Smooth muscle cell (in vitro differentiated cells): ENCODE measurements around the gene FBXW11. TPM values are rescaled to one million over a fixed set of nuclear protein-coding genes. Genes with fewer than 3 reads are reported as not detected.

Source experiments
- DNase-seq: peaks from one replicate; lab custom pipeline; 2025; ENCODE audit not compliant: unreplicated experiment; lab: John Stamatoyannopoulos, UW
- H2AFZ ChIP-seq: fragments of 200-600 bp; sonication (generic); 2 replicates; pipeline ENCODE4 v1.6.0; 2016; ENCODE audit warnings: antibody characterized with exemption, low read depth, mild to moderate bottlenecking
- H3F3A ChIP-seq: fragments of 200-600 bp; sonication (generic); 2 replicates; pipeline ENCODE4 v1.6.0; 2017; ENCODE audit warnings: antibody characterized with exemption, low read depth
- H3K27ac ChIP-seq: fragments of 200-600 bp; sonication (generic); 2 replicates; pipeline ENCODE4 v1.5.1; 2016; ENCODE audit warnings: low read depth, mild to moderate bottlenecking
- H3K27me3 ChIP-seq: fragments of 200-600 bp; sonication (generic); 2 replicates; pipeline ENCODE4 v1.6.1; 2016; ENCODE audit warnings: low read depth, mild to moderate bottlenecking
- H3K36me3 ChIP-seq: fragments of 200-600 bp; sonication (generic); 2 replicates; pipeline ENCODE4 v1.5.1; 2016; ENCODE audit warnings: low read depth
- H3K4me1 ChIP-seq: fragments of 200-600 bp; sonication (generic); 2 replicates; pipeline ENCODE4 v1.5.1; 2016; ENCODE audit warnings: low read depth
- H3K4me2 ChIP-seq: fragments of 200-600 bp; sonication (generic); 2 replicates; pipeline ENCODE4 v1.6.0; 2016; ENCODE audit warnings: mild to moderate bottlenecking
- H3K4me3 ChIP-seq: fragments of 200-600 bp; sonication (generic); 2 replicates; pipeline ENCODE4 v1.5.1; 2016; ENCODE audit warnings: mild to moderate bottlenecking
- H3K79me2 ChIP-seq: fragments of 200-600 bp; sonication (generic); 2 replicates; pipeline ENCODE4 v1.6.0; 2016; ENCODE audit warnings: low read depth, mild to moderate bottlenecking
- H3K9ac ChIP-seq: fragments of 200-600 bp; sonication (generic); 2 replicates; pipeline ENCODE4 v1.6.0; 2016; ENCODE audit warnings: low read depth
- H3K9me3 ChIP-seq: fragments of 200-600 bp; sonication (generic); replicated peaks from 2 replicates; pipeline ENCODE4 v1.5.1; 2016; ENCODE audit warnings: low read depth
- H4K20me1 ChIP-seq: fragments of 200-600 bp; sonication (generic); 2 replicates; pipeline ENCODE4 v1.6.0; 2016; ENCODE audit warnings: low read depth
- WGBS: methylation state at CpG from one replicate; pipeline ENCODE4 v1.1.7; 2016; ENCODE audit warnings: low lambda C conversion rate; 5-methylcytosine and 5-hydroxymethylcytosine counted together
- polyA plus RNA-seq: library from polyadenylated mRNA; unstranded; fragments of >200 nt; fragmentation: Nextera tagmentation; extraction: Ambion mirVana; gene quantifications from 2 replicates; pipeline ENCODE4 v1.2.1, GENCODE V29; 2016
- total RNA-seq: library from RNA; depleted of rRNA; stranded (reverse); fragments of >200 nt; gene quantifications from 2 replicates; pipeline ENCODE4 v1.2.3, GENCODE V29; 2014
- TF ChIP-seq, protein P1 (sequence below): fragments of 200-600 bp; sonication (generic); IDR thresholded peaks from 2 replicates; pipeline ENCODE4 v1.5.1; 2017; ENCODE audit warnings: borderline replicate concordance, mild to moderate bottlenecking, antibody characterized with exemption; ENCODE audit not compliant: insufficient read depth, poor library complexity, severe bottlenecking

The FBXW11 gene
- total and polyA plus RNA-seq, 2 experiments from 2014 or later = 27.4 to 83.7 TPM

- H3K4me3 ChIP-seq = no peak overlapping the region
- H2AFZ ChIP-seq = no peak overlapping the region
- H3K27me3 ChIP-seq = no peaks in the 10 kb centered on the region
- TF ChIP-seq, protein P1, sequence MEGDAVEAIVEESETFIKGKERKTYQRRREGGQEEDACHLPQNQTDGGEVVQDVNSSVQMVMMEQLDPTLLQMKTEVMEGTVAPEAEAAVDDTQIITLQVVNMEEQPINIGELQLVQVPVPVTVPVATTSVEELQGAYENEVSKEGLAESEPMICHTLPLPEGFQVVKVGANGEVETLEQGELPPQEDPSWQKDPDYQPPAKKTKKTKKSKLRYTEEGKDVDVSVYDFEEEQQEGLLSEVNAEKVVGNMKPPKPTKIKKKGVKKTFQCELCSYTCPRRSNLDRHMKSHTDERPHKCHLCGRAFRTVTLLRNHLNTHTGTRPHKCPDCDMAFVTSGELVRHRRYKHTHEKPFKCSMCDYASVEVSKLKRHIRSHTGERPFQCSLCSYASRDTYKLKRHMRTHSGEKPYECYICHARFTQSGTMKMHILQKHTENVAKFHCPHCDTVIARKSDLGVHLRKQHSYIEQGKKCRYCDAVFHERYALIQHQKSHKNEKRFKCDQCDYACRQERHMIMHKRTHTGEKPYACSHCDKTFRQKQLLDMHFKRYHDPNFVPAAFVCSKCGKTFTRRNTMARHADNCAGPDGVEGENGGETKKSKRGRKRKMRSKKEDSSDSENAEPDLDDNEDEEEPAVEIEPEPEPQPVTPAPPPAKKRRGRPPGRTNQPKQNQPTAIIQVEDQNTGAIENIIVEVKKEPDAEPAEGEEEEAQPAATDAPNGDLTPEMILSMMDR = no peak
- H3K79me2 ChIP-seq = peaks cover 98% of the 10 kb centered on the region
- no peaks in the 10 kb centered on the region for H3K36me3 ChIP-seq
- H4K20me1 ChIP-seq = peaks cover 97% of the 10 kb centered on the region
- peaks cover 8% of the 10 kb centered on the region for H3K4me1 ChIP-seq
- DNase-seq = no peak
- H3K9me3 ChIP-seq = no peaks in the 10 kb centered on the region
- 90% methylated on average over 4 of the region's 4 CpGs for WGBS
- H3K9ac ChIP-seq = no peak overlapping the region
- no peak overlapping the region for H3K27ac ChIP-seq
- H3F3A ChIP-seq = no peaks in the 10 kb centered on the region
- H3K4me2 ChIP-seq = no peak overlapping the region
These were observed 37.1 kb downstream of the FBXW11 start for GRCh38 chr5:171969288-171969880.

DNA sequence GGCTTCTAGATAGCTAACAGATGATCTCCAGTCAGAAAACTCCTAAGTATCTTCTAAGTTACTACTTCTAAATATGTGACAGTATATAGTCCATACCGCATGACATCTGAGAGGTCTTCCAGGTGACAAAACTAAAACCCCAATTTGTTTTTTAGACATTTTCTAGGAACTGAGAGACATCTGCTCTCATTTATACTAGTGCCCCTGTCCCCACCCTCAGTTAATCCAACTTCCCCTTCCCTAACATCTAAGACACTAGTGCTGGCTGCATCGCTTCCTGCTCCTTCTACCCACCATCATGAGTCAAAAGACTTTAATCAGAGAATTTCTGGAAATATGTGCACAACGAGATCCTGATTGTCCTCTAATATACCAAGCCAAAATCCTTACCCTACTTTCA, 37.9 kb downstream of the FBXW11 start:
- Histone ChIP-seq H2AFZ (no peak overlapping the region), H3K36me3 (no peaks in the 10 kb centered on the region), H3K9ac (no peak overlapping the region), H3K9me3 (no peaks in the 10 kb centered on the region), H4K20me1 (peaks cover 97% of the 10 kb centered on the region), H3K4me2 (no peak overlapping the region), H3F3A (no peaks in the 10 kb centered on the region), H3K79me2 (peaks cover 98% of the 10 kb centered on the region), H3K4me3 (no peak overlapping the region), H3K27me3 (no peaks in the 10 kb centered on the region), H3K27ac (peak overlapping the region; percentile 36), H3K4me1 (peaks cover 17% of the 10 kb centered on the region)
- no peak for DNase-seq
- WGBS = 68% methylated on average over 3 of the region's 3 CpGs
- TF ChIP-seq, protein P1 = no peak

DNA sequence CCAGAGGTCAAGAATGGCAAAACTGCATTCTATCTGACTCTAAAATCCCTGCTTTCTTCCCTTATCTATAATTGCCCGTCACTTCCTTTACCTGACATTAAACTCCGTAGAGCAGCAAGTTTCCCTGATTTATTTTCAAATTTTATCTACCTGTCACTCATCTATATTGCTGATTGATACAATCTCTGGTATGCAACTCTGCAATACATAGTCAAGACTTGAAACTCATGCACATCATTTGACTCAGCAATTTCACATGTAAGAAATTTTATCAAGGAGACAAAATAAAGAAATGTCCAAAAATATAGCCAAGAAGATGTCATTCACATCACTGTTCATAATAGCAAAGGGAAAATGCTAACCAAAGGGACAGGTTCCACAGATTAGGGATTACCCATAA, 39.5 kb downstream of the FBXW11 start:
- no peak overlapping the region for H3K4me3 ChIP-seq
- peaks cover 99% of the 10 kb centered on the region for H4K20me1 ChIP-seq
- no peaks in the 10 kb centered on the region for H3K27me3 ChIP-seq
- no peak overlapping the region for H3K27ac ChIP-seq
- H3K9ac ChIP-seq = no peak overlapping the region
- H3K9me3 ChIP-seq = no peaks in the 10 kb centered on the region
- TF ChIP-seq, protein P1 = no peak
- H3K36me3 ChIP-seq = no peaks in the 10 kb centered on the region
- H3K4me1 ChIP-seq = peaks cover 20% of the 10 kb centered on the region
- no peak overlapping the region for H3K4me2 ChIP-seq
- WGBS = 68% methylated on average over 2 of the region's 2 CpGs
- peaks cover 100% of the 10 kb centered on the region for H3K79me2 ChIP-seq
- H3F3A ChIP-seq = no peaks in the 10 kb centered on the region
- no peak for DNase-seq
- no peak overlapping the region for H2AFZ ChIP-seq

DNA sequence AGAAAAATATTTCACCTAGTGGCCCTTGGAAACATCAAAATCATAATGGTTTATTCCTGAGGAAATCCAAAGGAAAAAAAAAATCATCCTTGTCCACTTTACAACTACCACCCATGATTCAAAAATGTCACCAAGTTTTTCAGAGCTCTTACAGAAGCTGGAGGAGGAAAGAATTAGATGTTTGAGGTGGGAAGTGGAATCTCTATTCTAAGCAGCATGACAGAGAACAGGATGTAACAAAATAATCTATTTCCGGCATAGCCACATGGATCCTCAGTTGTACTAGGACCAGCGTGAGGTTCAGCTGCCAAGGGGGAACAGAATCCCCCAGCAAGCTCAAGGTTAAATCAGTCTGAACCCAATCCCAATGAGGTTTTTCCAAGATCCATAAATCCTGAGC, 40.2 kb downstream of the FBXW11 start:
- Histone ChIP-seq H3K9ac (no peak overlapping the region), H3K27ac (no peak overlapping the region), H2AFZ (no peak overlapping the region), H3K79me2 (peaks cover 100% of the 10 kb centered on the region), H3K9me3 (no peaks in the 10 kb centered on the region), H3K4me2 (no peak overlapping the region), H3K27me3 (no peaks in the 10 kb centered on the region), H3K4me1 (peaks cover 19% of the 10 kb centered on the region), H3K36me3 (no peaks in the 10 kb centered on the region), H3K4me3 (no peak overlapping the region), H4K20me1 (peaks cover 99% of the 10 kb centered on the region), H3F3A (no peaks in the 10 kb centered on the region)
- DNase-seq = no peak
- TF ChIP-seq, protein P1 = no peak
- 76% methylated on average over 2 of the region's 2 CpGs for WGBS
